HepG2 (cell line): ENCODE data around the gene RARA. TPM values are rescaled to one million over a fixed set of nuclear protein-coding genes. Genes with fewer than 3 reads are reported as not detected.

ENCODE experiments used
- ATAC-seq: fragments of 200-7000 bp; cut with Tn5 transposase; 3 replicates; pipeline ENCODE4 v1.9.1; 2020; ENCODE audit warnings: mild to moderate bottlenecking, moderate library complexity
- BruUV-seq: library from RNA; stranded (reverse); fragments of 400-500 nt; replicated peaks from 2 replicates; lab custom pipeline; 2021; lab: Mats Ljungman, UMichigan
- CTCF ChIA-PET: fragments of 300-600 bp; formaldehyde crosslinking; extraction: SDS; loops from one replicate; lab custom pipeline; 2021; ENCODE audit warnings: low total read pairs, inconsistent platforms, low intra/inter-chr PET ratio; lab: Yijun Ruan, JAX
- POLR2A ChIA-PET: fragments of 350-600 bp; sonication (Branson Sonifier 250); formaldehyde crosslinking; loops from one replicate; lab custom pipeline; 2020; ENCODE audit warnings: antibody characterized with exemption, inconsistent platforms; lab: Yijun Ruan, JAX
- DNase-seq: peaks from one replicate; pipeline ENCODE4 v3.0.0-alpha.2; 2015; ENCODE audit warnings: low spot score
- FAIRE-seq: peaks from 3 replicates; lab custom pipeline; 2011; peaks lifted over from hg19 to GRCh38; lab: Jason Lieb, UNC
- H2AFZ ChIP-seq: one replicate; pipeline ENCODE4 v1.6.1; 2011; ENCODE audit warnings: low read length, inconsistent platforms
- H3K27ac ChIP-seq: fragments of 300-600 bp; 3 replicates; pipeline ENCODE4 v1.8.0; 2011; ENCODE audit warnings: mixed run types, mild to moderate bottlenecking, mixed read lengths, low read length, inconsistent platforms; ENCODE audit not compliant: insufficient read depth; ENCODE audit errors: extremely low read length
- H3K27me3 ChIP-seq, 2 experiments: fragments of 200-600 bp in 1 of 2; 2 replicates in 1 of 2; 3 replicates in 1 of 2; pipeline versions ENCODE4 v1.6.0 to v1.8.0; 2011; ENCODE audit warnings: low read length in 2 of 2, mild to moderate bottlenecking in 2 of 2, moderate library complexity in 2 of 2, inconsistent platforms in 1 of 2; ENCODE audit not compliant: insufficient read depth in 2 of 2, control insufficient read depth in 1 of 2
- H3K36me3 ChIP-seq, 2 experiments: fragments of 200-600 bp in 1 of 2; replicated peaks in 1 of 2; 2 replicates in 1 of 2; 3 replicates in 1 of 2; pipeline versions ENCODE4 v1.5.1 to v1.8.0; 2011; ENCODE audit warnings: low read length in 2 of 2, inconsistent platforms in 1 of 2; ENCODE audit not compliant: insufficient read depth in 2 of 2, control insufficient read depth in 1 of 2
- H3K4me1 ChIP-seq: 2 replicates; pipeline ENCODE4 v1.5.1; 2012; ENCODE audit warnings: low read length, inconsistent platforms; ENCODE audit not compliant: insufficient read depth
- H3K4me2 ChIP-seq: 2 replicates; pipeline ENCODE4 v1.6.0; 2011; ENCODE audit warnings: low read depth, low read length, inconsistent platforms
- H3K4me3 ChIP-seq, 3 experiments: fragments of 200-600 bp in 1 of 3; sonication (generic), shearing (Covaris generic) in 1 of 3; replicated peaks in 1 of 3; 2 replicates each; pipeline ENCODE4 v1.5.1; 2011 to 2016; ENCODE audit warnings: low read length in 3 of 3, inconsistent platforms in 2 of 3, low read depth in 2 of 3, mild to moderate bottlenecking in 2 of 3, control low read depth in 1 of 3, mixed read lengths in 1 of 3; ENCODE audit not compliant: insufficient read depth in 1 of 3
- H3K79me2 ChIP-seq: one replicate; pipeline ENCODE4 v1.6.1; 2011; ENCODE audit warnings: low read length, inconsistent platforms; ENCODE audit not compliant: insufficient read depth
- H3K9ac ChIP-seq: 2 replicates; pipeline ENCODE4 v1.6.0; 2011; ENCODE audit warnings: mild to moderate bottlenecking, low read depth, low read length, inconsistent platforms; ENCODE audit not compliant: insufficient read depth
- H3K9me3 ChIP-seq: 2 replicates; pipeline ENCODE4 v1.5.1; 2012; ENCODE audit warnings: mild to moderate bottlenecking, low read length
- H4K20me1 ChIP-seq: 2 replicates; pipeline ENCODE4 v1.6.0; 2011; ENCODE audit warnings: inconsistent platforms, mild to moderate bottlenecking, low read length, moderate library complexity; ENCODE audit not compliant: insufficient read depth
- ATF7 ChIP-seq, 2 experiments: fragments of 450-650 bp in 1 of 2; sonication (generic) in 1 of 2; formaldehyde crosslinking in 1 of 2; IDR thresholded peaks; 2 replicates each; pipeline versions ENCODE4 v1.4.0 to v1.6.1; 2016 to 2020; ENCODE audit warnings: antibody characterized with exemption in 1 of 2, mild to moderate bottlenecking in 1 of 2, missing genetic modification reagents in 1 of 2
- HNRNPL ChIP-seq: fragments of 200-400 bp; formaldehyde crosslinking; IDR thresholded peaks from 2 replicates; pipeline ENCODE4 v1.6.1; 2017; ENCODE audit warnings: mild to moderate bottlenecking, low read depth, low read length
- NRL ChIP-seq: sonication (generic); formaldehyde crosslinking; IDR thresholded peaks from 2 replicates; pipeline ENCODE4 v1.5.0; 2020; ENCODE audit warnings: missing genetic modification reagents, mild to moderate bottlenecking, moderate library complexity, borderline replicate concordance
- SPEN ChIP-seq: sonication (generic); formaldehyde crosslinking; IDR thresholded peaks from 2 replicates; pipeline ENCODE4 v1.5.1; 2020; ENCODE audit warnings: low read depth, mild to moderate bottlenecking, missing genetic modification reagents
- TP53 ChIP-seq: sonication (generic); formaldehyde crosslinking; conservative IDR thresholded peaks from 2 replicates; pipeline ENCODE4 v1.4.0; 2020; ENCODE audit warnings: missing genetic modification reagents
- ZNF263 ChIP-seq: sonication (generic); formaldehyde crosslinking; IDR thresholded peaks from 2 replicates; pipeline ENCODE4 v1.4.0; 2020; ENCODE audit warnings: missing genetic modification reagents
- ZNF687 ChIP-seq: sonication (generic); formaldehyde crosslinking; IDR thresholded peaks from 2 replicates; pipeline ENCODE4 v1.5.1; 2020; ENCODE audit warnings: mild to moderate bottlenecking, missing genetic modification reagents, moderate library complexity
- WGBS: methylation state at CpG from one replicate; pipeline ENCODE4 v1.1.6; 2017; ENCODE audit warnings: low lambda C conversion rate; 5-methylcytosine and 5-hydroxymethylcytosine counted together
- in situ Hi-C: cut with HindIII; loops from 2 replicates; pipeline ENCODE4 v1.10.0; 2017; ENCODE audit warnings: low pct_unique_long_range_greater_than_20kb; ENCODE audit not compliant: extremely low pct_ligation_motif_present
- intact Hi-C: fragments of 100-400 bp; cut with micrococcal nuclease; formaldehyde crosslinking; loops from one replicate; pipeline ENCODE4 v1.10.0; 2022; ENCODE audit not compliant: unreplicated experiment
- polyA plus RNA-seq, 8 experiments: library from polyadenylated mRNA; depleted of rRNA in 3 of 8; stranded (reverse) in 7 of 8; unstranded in 1 of 8; fragments of >200 nt; fragmentation: Illumina TruSeq in 4 of 8; extraction: Trizol in 4 of 8; gene quantifications; 2 replicates each; pipeline versions ENCODE4 v1.2.1 to v1.2.3, GENCODE V29; 2011 to 2016; ENCODE audit warnings: low read depth in 4 of 8, missing spikeins in 1 of 8, mixed read lengths in 1 of 8; ENCODE audit not compliant: insufficient read depth in 1 of 8
- total RNA-seq, 5 experiments: library from RNA; depleted of rRNA; stranded (reverse); fragments of >200 nt; fragmentation: Illumina TruSeq; extraction: Trizol; gene quantifications; 2 replicates each; pipeline ENCODE4 v1.2.3, GENCODE V29; 2016; ENCODE audit warnings: low read depth in 1 of 5

The RARA gene
- total and polyA plus RNA-seq, 2 of the 13 experiments (the other 11 are each of a cell fraction or from before 2014, with no cell fraction given), result 6.4 to 8.6 TPM

DNA sequence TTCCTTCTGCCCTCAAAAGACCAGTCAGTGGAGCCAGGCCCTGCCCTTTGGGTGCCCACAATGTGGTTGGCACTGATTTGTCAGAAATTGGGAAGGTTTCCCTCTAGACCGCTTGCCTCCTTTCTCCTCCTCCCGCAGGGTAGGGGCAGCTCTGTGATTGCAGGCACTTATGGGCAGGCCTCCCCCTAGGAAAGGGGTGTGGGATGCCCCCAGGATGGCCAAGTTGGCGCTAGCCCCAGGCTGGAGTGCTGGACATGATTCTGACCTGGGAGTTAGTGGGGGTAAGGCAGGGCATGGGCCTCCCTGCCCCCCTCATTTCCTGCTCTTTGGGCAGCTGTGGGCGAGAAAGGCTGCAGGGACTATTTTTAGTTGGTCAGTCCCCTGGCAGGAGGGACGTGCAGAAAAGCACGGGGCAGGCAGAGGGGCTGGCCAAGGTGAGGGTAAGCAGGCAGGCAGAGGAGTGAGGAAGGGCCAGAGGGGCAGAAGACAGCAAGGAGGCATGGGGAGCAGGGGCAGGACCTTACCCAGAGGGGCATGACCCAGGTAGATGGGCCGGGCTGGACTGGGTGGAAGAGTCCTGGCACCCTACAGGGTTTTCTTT lies 3.3 kb downstream of the RARA start:
- ChIA-PET POLR2A (interaction anchor here (0.9 to 3.5 kb wide), 3 partner anchors 31 to 40 kb away, joined by 3 to 13 read pairs (median 3); no protein-coding TSS in a partner anchor), CTCF (no interaction called here)
- 71% methylated on average over 6 of the region's 7 CpGs for WGBS
- intact Hi-C loops, result no loop called here
- Histone ChIP-seq H3K4me2 (no peak overlapping the region), H3K4me1 (peaks cover 89% of the 10 kb centered on the region), H3K9me3 (no peaks in the 10 kb centered on the region), H3K4me3 (peak overlapping the region in 1 of 3 experiments; percentile 5; a peak in 1 of 6 replicates), H3K27me3 (no peaks in the 10 kb centered on the region; a peak in 1 of 5 replicates), H3K9ac (no peak overlapping the region), H4K20me1 (no peaks in the 10 kb centered on the region), H3K79me2 (no peaks in the 10 kb centered on the region), H3K36me3 (no peaks in the 10 kb centered on the region), H2AFZ (no peak overlapping the region), H3K27ac (no peak overlapping the region)
- in situ Hi-C loops, result no loop called here
- 0 out of 2 replicates have a peak, but pooled peaks have one; percentile 29 for TF ChIP-seq SPEN
- TF ChIP-seq ATF7 (IDR thresholded peaks at IDR 0.05), result no peak
- TF ChIP-seq ATF7 (CRISPR knock-in tag; IDR thresholded peaks at IDR 0.05), result 0 out of 2 replicates have a peak, but pooled peaks have one; percentile 33
- TF ChIP-seq NRL, result 0 out of 2 replicates have a peak, but pooled peaks have one; percentile 12
- peak; percentile 88 for TF ChIP-seq HNRNPL
- TF ChIP-seq ZNF687, result peak; percentile 62
- no peak for TF ChIP-seq ZNF263 (CRISPR knock-in tag)
- TF ChIP-seq TP53 (CRISPR knock-in tag), result no peak
- FAIRE-seq, result no peak
- no peak for ATAC-seq
- DNase-seq, result no peak
- BruUV-seq, result no TSS peak
